HG02840 (cell line): ENCODE results near the gene RFX1.

Experiments
- ATAC-seq: cut with Tn5 transposase; IDR thresholded peaks from one replicate; pipeline ENCODE4 v1.9.1; 2021; ENCODE audit warnings: mild to moderate bottlenecking, moderate library complexity, moderate number of reproducible peaks; ENCODE audit not compliant: unreplicated experiment, low FRiP score

Gene RFX1

DNA sequence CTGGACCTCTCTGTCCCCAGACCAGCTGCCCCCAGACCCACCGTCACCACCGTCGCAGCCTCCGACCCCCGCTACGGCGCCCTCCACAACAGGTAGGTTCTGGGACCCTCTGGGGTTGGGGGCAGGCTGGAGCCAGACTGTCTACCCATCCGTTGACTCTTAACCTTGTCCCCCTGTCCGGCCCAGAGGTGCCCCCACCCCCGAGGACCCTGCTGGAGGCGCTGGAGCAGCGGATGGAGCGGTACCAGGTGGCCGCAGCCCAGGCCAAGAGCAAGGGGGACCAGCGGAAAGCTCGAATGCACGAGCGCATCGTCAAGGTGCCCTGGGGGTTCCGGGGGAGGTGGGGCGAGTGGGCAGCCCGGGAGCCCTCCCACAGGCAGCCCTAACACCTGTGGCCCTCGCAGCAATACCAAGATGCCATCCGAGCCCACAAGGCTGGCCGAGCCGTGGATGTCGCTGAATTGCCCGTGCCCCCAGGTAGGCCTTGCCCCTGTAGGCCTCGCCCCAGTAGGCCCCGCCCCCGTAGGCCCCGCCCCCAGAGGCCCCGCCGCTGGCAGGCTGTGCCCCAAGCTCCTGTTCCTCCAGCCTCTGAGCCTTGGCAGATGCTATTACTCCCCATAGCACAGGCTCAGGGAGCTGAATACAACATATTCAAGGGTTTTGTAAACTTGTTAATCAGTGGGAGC is 87.3 kb downstream of the RFX1 start:
- ATAC-seq, result no peak

GRCh38 chr19:13917888-13918406 is 88.2 kb downstream of the RFX1 start:
- ATAC-seq, result no peak

GRCh38 chr19:13914777-13915176 is 91.3 kb downstream of the RFX1 start:
- no peak for ATAC-seq

DNA sequence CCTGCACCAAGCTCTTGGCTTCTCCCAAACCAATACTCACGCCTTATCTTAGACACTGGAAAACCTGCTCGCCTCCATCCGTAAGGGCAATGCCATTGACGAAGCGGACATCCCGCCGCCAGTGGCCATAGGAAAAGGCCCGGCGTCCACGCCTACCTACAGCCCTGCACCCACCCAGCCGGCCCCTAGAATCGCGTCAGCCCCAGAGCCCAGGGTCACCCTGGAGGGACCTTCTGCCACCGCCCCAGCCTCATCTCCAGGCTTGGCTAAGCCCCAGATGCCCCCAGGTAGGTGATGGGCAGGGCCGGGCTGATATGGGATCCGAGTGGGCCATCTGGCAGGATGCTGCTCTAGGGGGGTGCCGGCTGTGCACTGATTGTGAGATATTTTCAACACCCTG is 92.8 kb downstream of the RFX1 start:
- no peak for ATAC-seq
